ENCODE results near the gene INTS14. TPM values are rescaled to one million over a fixed set of nuclear protein-coding genes. Genes with fewer than 3 reads are reported as not detected.

INTS14 gene
- total and polyA plus RNA-seq, 4 donors = 12.0 to 26.4 (median 16.0) TPM

GRCh38 chr15:65629548-65629947, 18.6 kb upstream of the INTS14 start:
- Histone ChIP-seq H3K9me3 (ENCODE audit: control insufficient read depth in 4 of 4, low read length in 3 of 4) (no peaks in the 10 kb centered on the region), H3K27me3 (ENCODE audit: control insufficient read depth in 4 of 4, insufficient read depth in 4 of 4, low read length in 3 of 4) (no peaks in the 10 kb centered on the region), H3K36me3 (ENCODE audit: control insufficient read depth in 4 of 4, insufficient read depth in 3 of 4, low read depth in 1 of 4, low read length in 3 of 4) (peaks cover 0 to 8% (median 5%) of the 10 kb centered on the region in 4 donors), H3K9ac (ENCODE audit: low read depth in 1 of 2, low read length in 2 of 2) (no peak overlapping the region), H3K27ac (ENCODE audit: low read depth in 1 of 2, low read length in 2 of 2) (no peak overlapping the region), H3K4me1 (ENCODE audit: control insufficient read depth in 4 of 4, insufficient read depth in 4 of 4, low read length in 3 of 4) (no peaks in the 10 kb centered on the region), H3K4me3 (ENCODE audit: low read depth in 1 of 3, low read length in 3 of 3) (no peak overlapping the region)
- TF ChIP-seq YY1 (IDR thresholded peaks at IDR 0.05) (no peak), ZBTB33 (IDR thresholded peaks at IDR 0.05) (no peak), NR2F2 (IDR thresholded peaks at IDR 0.05) (no peak), EGR1 (IDR thresholded peaks at IDR 0.05; ENCODE audit: low read depth in 2 of 2) (no peak), GABPA (IDR thresholded peaks at IDR 0.05 in 1 of 2, conservative IDR thresholded peaks at IDR 0.05 in 1 of 2) (no peak), SP1 (IDR thresholded peaks at IDR 0.05) (no peak), HNF4A (conservative IDR thresholded peaks at IDR 0.05) (no peak), HNF4G (IDR thresholded peaks at IDR 0.05) (no peak), REST (IDR thresholded peaks at IDR 0.05) (no peak), FOXA1 (IDR thresholded peaks at IDR 0.05) (no peak), RAD21 (IDR thresholded peaks at IDR 0.05) (no peak)
- 93% methylated on average over 3 of the region's 3 CpGs for WGBS
- no peak for DNase-seq (ENCODE audit: low spot score)

- H3K4me3 ChIP-seq (ENCODE audit: low read depth in 1 of 3, low read length in 3 of 3) = no peak overlapping the region
- H3K9me3 ChIP-seq (ENCODE audit: control insufficient read depth in 4 of 4, low read length in 3 of 4) = no peaks in the 10 kb centered on the region
- TF ChIP-seq REST (IDR thresholded peaks at IDR 0.05) (no peak), SP1 (IDR thresholded peaks at IDR 0.05) (no peak), ATF3 (IDR thresholded peaks at IDR 0.05) (no peak), TAF1 (conservative IDR thresholded peaks at IDR 0.05) (no peak), YY1 (IDR thresholded peaks at IDR 0.05) (no peak)
- no peak overlapping the region for H3K9ac ChIP-seq (ENCODE audit: low read depth in 1 of 2, low read length in 2 of 2)
- H3K36me3 ChIP-seq (ENCODE audit: control insufficient read depth in 4 of 4, insufficient read depth in 3 of 4, low read depth in 1 of 4, low read length in 3 of 4) = peaks cover 0 to 11% (median 6%) of the 10 kb centered on the region in 4 donors
- DNase-seq (ENCODE audit: low spot score) = no peak
- H3K27me3 ChIP-seq (ENCODE audit: control insufficient read depth in 4 of 4, insufficient read depth in 4 of 4, low read length in 3 of 4) = no peaks in the 10 kb centered on the region
- peaks cover 0 to under 1% (median 0%) of the 10 kb centered on the region in 4 donors for H3K4me1 ChIP-seq (ENCODE audit: control insufficient read depth in 4 of 4, insufficient read depth in 4 of 4, low read length in 3 of 4)
- H3K27ac ChIP-seq (ENCODE audit: low read depth in 1 of 2, low read length in 2 of 2) = no peak overlapping the region
- WGBS = 83% methylated on average over 4 of the region's 4 CpGs
Observed at GRCh38 chr15:65626856-65627255, 15.9 kb upstream of the INTS14 start.

Data from liver (tissue), 9 donors.